GM12878 (cell line): ENCODE data around the gene SORBS1. TPM values are rescaled to one million over a fixed set of nuclear protein-coding genes. Genes with fewer than 3 reads are reported as not detected.

Experiments used
- ATAC-seq: fragments of 200-7000 bp; cut with Tn5 transposase; 3 replicates; pipeline ENCODE4 v1.9.1; 2020; ENCODE audit warnings: mild to moderate bottlenecking, moderate library complexity
- BruUV-seq: library from RNA; stranded (reverse); fragments of 400-500 nt; replicated peaks from 2 replicates; lab custom pipeline; 2021; lab: Mats Ljungman, UMichigan
- CTCF ChIA-PET: fragments of 300-600 bp; sonication (Branson Sonifier 250); formaldehyde crosslinking; extraction: SDS; loops from one replicate; lab custom pipeline; 2021; ENCODE audit warnings: inconsistent platforms; lab: Yijun Ruan, JAX
- POLR2A ChIA-PET: fragments of 350-600 bp; formaldehyde crosslinking; extraction: SDS; loops from one replicate; lab custom pipeline; 2021; ENCODE audit warnings: inconsistent platforms; lab: Charles Lee
- RAD21 ChIA-PET: fragments of 300-600 bp; sonication (Branson Sonifier 250); formaldehyde crosslinking; loops from one replicate; lab custom pipeline; 2023; ENCODE audit warnings: antibody characterized with exemption; ENCODE audit not compliant: unreplicated experiment; lab: Charles Lee
- SMC1A ChIA-PET: fragments of 300-600 bp; sonication (Branson Sonifier 250); formaldehyde crosslinking; loops from one replicate; lab custom pipeline; 2023; ENCODE audit not compliant: unreplicated experiment, uncharacterized antibody; lab: Charles Lee
- DNase-seq: peaks from one replicate; pipeline ENCODE4 v3.0.0-alpha.2; 2011; ENCODE audit warnings: low read depth, low spot score
- FAIRE-seq: peaks from 3 replicates; lab custom pipeline; 2011; peaks lifted over from hg19 to GRCh38; lab: Jason Lieb, UNC
- H2AFZ ChIP-seq: 2 replicates; pipeline ENCODE4 v1.6.0; 2011; ENCODE audit warnings: low read depth, low read length, control low read depth; ENCODE audit not compliant: control insufficient read depth
- H3K27ac ChIP-seq: 2 replicates; pipeline ENCODE4 v1.5.1; 2011; ENCODE audit warnings: control low read depth; ENCODE audit not compliant: control insufficient read depth, insufficient read depth
- H3K27me3 ChIP-seq, 2 experiments: replicated peaks in 1 of 2; 2 replicates each; pipeline versions ENCODE4 v1.6.0 to v1.6.1; 2011; ENCODE audit warnings: low read length in 1 of 2; ENCODE audit not compliant: control insufficient read depth in 2 of 2, insufficient read depth in 2 of 2
- H3K36me3 ChIP-seq, 2 experiments: 2 replicates each; pipeline ENCODE4 v1.5.1; 2011; ENCODE audit warnings: low read length in 1 of 2; ENCODE audit not compliant: control insufficient read depth in 2 of 2, insufficient read depth in 2 of 2
- H3K4me1 ChIP-seq: 2 replicates; pipeline ENCODE4 v1.6.1; 2011; ENCODE audit warnings: mild to moderate bottlenecking, low read length, moderate library complexity, mixed read lengths; ENCODE audit not compliant: control insufficient read depth, insufficient read depth
- H3K4me2 ChIP-seq: 2 replicates; pipeline ENCODE4 v1.6.0; 2011; ENCODE audit warnings: control low read depth; ENCODE audit not compliant: control insufficient read depth, insufficient read depth
- H3K4me3 ChIP-seq: fragments of 200-600 bp; sonication (generic); 2 replicates; pipeline ENCODE4 v1.5.1; 2016
- H3K79me2 ChIP-seq: 2 replicates; pipeline ENCODE4 v1.6.0; 2011; ENCODE audit warnings: low read length; ENCODE audit not compliant: control insufficient read depth, insufficient read depth
- H3K9ac ChIP-seq: 2 replicates; pipeline ENCODE4 v1.8.0; 2011; ENCODE audit warnings: low read length, control low read depth, mixed read lengths; ENCODE audit not compliant: control insufficient read depth, insufficient read depth
- H3K9me3 ChIP-seq: replicated peaks from 3 replicates; pipeline ENCODE4 v1.5.1; 2011; ENCODE audit warnings: mild to moderate bottlenecking, low read length; ENCODE audit not compliant: control insufficient read depth, insufficient read depth
- H4K20me1 ChIP-seq: 2 replicates; pipeline ENCODE4 v1.6.0; 2011; ENCODE audit not compliant: control insufficient read depth, insufficient read depth
- CHD1 ChIP-seq: IDR thresholded peaks from 2 replicates; pipeline ENCODE4 v1.6.1; 2012; ENCODE audit warnings: low read depth, low read length, improper control_type of control experiment
- CHD2 ChIP-seq: IDR thresholded peaks from 2 replicates; pipeline ENCODE4 v1.6.1; 2011; ENCODE audit warnings: low read depth, low read length, improper control_type of control experiment, borderline replicate concordance
- DPF2 ChIP-seq: fragments of 450-650 bp; IDR thresholded peaks from 2 replicates; pipeline ENCODE4 v1.6.1; 2017; ENCODE audit warnings: mild to moderate bottlenecking
- E2F4 ChIP-seq: IDR thresholded peaks from 2 replicates; pipeline ENCODE4 v1.6.1; 2012; ENCODE audit warnings: low read depth, low read length, improper control_type of control experiment
- ETV6 ChIP-seq, 2 experiments: fragments of 450-650 bp in 1 of 2; IDR thresholded peaks in 1 of 2; conservative IDR thresholded peaks in 1 of 2; 2 replicates each; pipeline ENCODE4 v1.6.1; 2014; ENCODE audit warnings: antibody characterized with exemption in 1 of 2, borderline replicate concordance in 1 of 2, low read depth in 1 of 2, mild to moderate bottlenecking in 1 of 2, moderate library complexity in 1 of 2
- IKZF2 ChIP-seq, 2 experiments: fragments of 450-650 bp; IDR thresholded peaks; 2 replicates each; pipeline ENCODE4 v1.6.1; 2017; ENCODE audit warnings: mild to moderate bottlenecking in 2 of 2, moderate library complexity in 2 of 2
- SP1 ChIP-seq: IDR thresholded peaks from one replicate; pipeline ENCODE4 v1.6.1; 2011; ENCODE audit warnings: low read depth, low read length
- ZNF24 ChIP-seq: fragments of 450-650 bp; IDR thresholded peaks from 2 replicates; pipeline ENCODE4 v1.6.1; 2017; ENCODE audit warnings: antibody characterized with exemption, mild to moderate bottlenecking
- WGBS: methylation state at CpG from one replicate; pipeline ENCODE4 v1.1.6; 2016; ENCODE audit warnings: low lambda C conversion rate; ENCODE audit not compliant: insufficient replicate concordance, insufficient coverage; ENCODE audit errors: missing lambda C conversion rate; 5-methylcytosine and 5-hydroxymethylcytosine counted together
- in situ Hi-C: fragments of 300-500 bp; cut with MboI; formaldehyde crosslinking; loops from 9 replicates; pipeline ENCODE4 v1.14.3; 2018; ENCODE audit warnings: mixed read lengths
- intact Hi-C: fragments of 100-400 bp; cut with micrococcal nuclease; formaldehyde crosslinking; loops from one replicate; pipeline ENCODE4 v1.14.2; 2022; ENCODE audit not compliant: unreplicated experiment
- polyA plus RNA-seq, 11 experiments: library from polyadenylated mRNA; depleted of rRNA in 4 of 11; unstranded in 6 of 11; stranded (reverse) in 5 of 11; fragments of >200 nt; fragmentation: Nextera tagmentation in 4 of 11; fragmentation: Illumina TruSeq in 1 of 11; extraction: Ambion mirVana in 4 of 11; extraction: Trizol in 1 of 11; gene quantifications; 1 replicate in 1 of 11; 2 replicates in 10 of 11; pipeline versions ENCODE4 v1.2.1 to v1.2.3, GENCODE V29; 2011 to 2016; ENCODE audit warnings: inconsistent platforms in 2 of 11, missing spikeins in 2 of 11, low read depth in 1 of 11
- total RNA-seq, 4 experiments: library from RNA; depleted of rRNA in 3 of 4; stranded (reverse); fragments of >200 nt in 3 of 4; fragmentation: Illumina TruSeq in 1 of 4; extraction: Trizol in 1 of 4; gene quantifications; 2 replicates each; pipeline versions ENCODE4 v1.2.1 to v1.2.3, GENCODE V29; 2013 to 2021
- TF ChIP-seq, protein P1 (sequence below): IDR thresholded peaks from 2 replicates; pipeline ENCODE4 v1.6.1; 2012; ENCODE audit warnings: improper control_type of control experiment, low read depth, low read length; ENCODE audit not compliant: insufficient replicate concordance

SORBS1 gene
- total and polyA plus RNA-seq, 10 of the 15 experiments (the other 5 are each of a cell fraction or from before 2014, with no cell fraction given), result 0.13 to 0.75 (median 0.39) TPM

DNA sequence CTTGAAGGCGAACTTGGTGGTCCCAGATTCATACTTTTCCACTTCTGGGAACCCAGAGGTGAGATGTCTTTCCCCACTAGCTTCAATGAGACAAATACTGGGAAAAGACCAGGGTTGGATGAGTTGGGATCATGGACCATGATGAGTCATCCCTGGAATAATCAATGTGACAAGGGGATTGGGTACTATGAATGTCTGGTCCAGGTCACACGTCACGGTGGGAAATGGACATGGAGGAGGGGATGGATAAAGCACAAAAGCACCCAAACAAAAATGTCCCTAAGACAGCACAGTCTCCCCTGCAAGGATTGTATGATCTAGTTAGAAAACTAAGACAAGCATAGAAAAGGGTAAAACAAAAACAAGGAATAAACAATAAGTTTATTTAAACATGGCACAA lies 12.4 kb upstream of the SORBS1 start:
- no peak for FAIRE-seq
- no peak overlapping the region for H2AFZ ChIP-seq
- H3K36me3 ChIP-seq, result no peaks in the 10 kb centered on the region
- ATAC-seq, result no peak
- H3K27me3 ChIP-seq, result peaks cover 2% of the 10 kb centered on the region in 2 experiments; a peak in 3 of 4 replicates
- H3K4me1 ChIP-seq, result no peaks in the 10 kb centered on the region
- intact Hi-C loops (no loop called here), in situ Hi-C loops (no loop called here)
- POLR2A ChIA-PET, result no interaction called here
- SMC1A ChIA-PET, result no interaction called here
- no peaks in the 10 kb centered on the region for H3K9me3 ChIP-seq
- no peak overlapping the region for H3K4me2 ChIP-seq
- H3K9ac ChIP-seq, result no peak overlapping the region
- no peak overlapping the region for H3K27ac ChIP-seq
- H3K4me3 ChIP-seq, result no peak overlapping the region
- TF ChIP-seq SP1 (no peak), E2F4 (no peak), ZNF24 (no peak), IKZF2 (IDR thresholded peaks at IDR 0.05) (no peak), DPF2 (no peak), ETV6 (conservative IDR thresholded peaks at IDR 0.05 in 1 of 2, IDR thresholded peaks at IDR 0.05 in 1 of 2; ENCODE audit: borderline replicate concordance in 1 of 2, low read depth in 1 of 2) (no peak), CHD1 (no peak), CHD2 (no peak)
- TF ChIP-seq, protein P1, sequence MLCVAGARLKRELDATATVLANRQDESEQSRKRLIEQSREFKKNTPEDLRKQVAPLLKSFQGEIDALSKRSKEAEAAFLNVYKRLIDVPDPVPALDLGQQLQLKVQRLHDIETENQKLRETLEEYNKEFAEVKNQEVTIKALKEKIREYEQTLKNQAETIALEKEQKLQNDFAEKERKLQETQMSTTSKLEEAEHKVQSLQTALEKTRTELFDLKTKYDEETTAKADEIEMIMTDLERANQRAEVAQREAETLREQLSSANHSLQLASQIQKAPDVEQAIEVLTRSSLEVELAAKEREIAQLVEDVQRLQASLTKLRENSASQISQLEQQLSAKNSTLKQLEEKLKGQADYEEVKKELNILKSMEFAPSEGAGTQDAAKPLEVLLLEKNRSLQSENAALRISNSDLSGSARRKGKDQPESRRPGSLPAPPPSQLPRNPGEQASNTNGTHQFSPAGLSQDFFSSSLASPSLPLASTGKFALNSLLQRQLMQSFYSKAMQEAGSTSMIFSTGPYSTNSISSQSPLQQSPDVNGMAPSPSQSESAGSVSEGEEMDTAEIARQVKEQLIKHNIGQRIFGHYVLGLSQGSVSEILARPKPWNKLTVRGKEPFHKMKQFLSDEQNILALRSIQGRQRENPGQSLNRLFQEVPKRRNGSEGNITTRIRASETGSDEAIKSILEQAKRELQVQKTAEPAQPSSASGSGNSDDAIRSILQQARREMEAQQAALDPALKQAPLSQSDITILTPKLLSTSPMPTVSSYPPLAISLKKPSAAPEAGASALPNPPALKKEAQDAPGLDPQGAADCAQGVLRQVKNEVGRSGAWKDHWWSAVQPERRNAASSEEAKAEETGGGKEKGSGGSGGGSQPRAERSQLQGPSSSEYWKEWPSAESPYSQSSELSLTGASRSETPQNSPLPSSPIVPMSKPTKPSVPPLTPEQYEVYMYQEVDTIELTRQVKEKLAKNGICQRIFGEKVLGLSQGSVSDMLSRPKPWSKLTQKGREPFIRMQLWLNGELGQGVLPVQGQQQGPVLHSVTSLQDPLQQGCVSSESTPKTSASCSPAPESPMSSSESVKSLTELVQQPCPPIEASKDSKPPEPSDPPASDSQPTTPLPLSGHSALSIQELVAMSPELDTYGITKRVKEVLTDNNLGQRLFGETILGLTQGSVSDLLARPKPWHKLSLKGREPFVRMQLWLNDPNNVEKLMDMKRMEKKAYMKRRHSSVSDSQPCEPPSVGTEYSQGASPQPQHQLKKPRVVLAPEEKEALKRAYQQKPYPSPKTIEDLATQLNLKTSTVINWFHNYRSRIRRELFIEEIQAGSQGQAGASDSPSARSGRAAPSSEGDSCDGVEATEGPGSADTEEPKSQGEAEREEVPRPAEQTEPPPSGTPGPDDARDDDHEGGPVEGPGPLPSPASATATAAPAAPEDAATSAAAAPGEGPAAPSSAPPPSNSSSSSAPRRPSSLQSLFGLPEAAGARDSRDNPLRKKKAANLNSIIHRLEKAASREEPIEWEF, result no peak
- TF ChIP-seq, all 136 proteins: peak for 0
- no peaks in the 10 kb centered on the region for H4K20me1 ChIP-seq
- ChIA-PET RAD21 (no interaction called here), CTCF (interaction anchor here (1.3 kb wide), 1 partner anchor 143 kb away, joined by 3 read pairs; no protein-coding TSS in a partner anchor)
- no peak for DNase-seq
- no TSS peak for BruUV-seq
- WGBS, result 28% methylated on average over 3 of the region's 3 CpGs
- no peaks in the 10 kb centered on the region for H3K79me2 ChIP-seq
